WI38 (cell line): Measurements from ENCODE around the gene LRRC7.

Source experiments
- H3K4me3 ChIP-seq: 2 replicates; pipeline ENCODE4 v1.5.1; 2011; ENCODE audit warnings: low read depth, mild to moderate bottlenecking, control low read depth, low read length
- CTCF ChIP-seq: IDR thresholded peaks from 2 replicates; pipeline ENCODE4 v1.5.1; 2012; ENCODE audit warnings: low read depth, mild to moderate bottlenecking, control low read depth, low read length

Gene LRRC7

GRCh38 chr1:70101774-70102173 lies 534.1 kb downstream of the LRRC7 start:
- no peak overlapping the region for H3K4me3 ChIP-seq
- no peak for TF ChIP-seq CTCF

- TF ChIP-seq CTCF: no peak
These were observed 536.0 kb downstream of the LRRC7 start for GRCh38 chr1:70103770-70104169.

GRCh38 chr1:70109241-70109640 lies 541.5 kb downstream of the LRRC7 start:
- H3K4me3 ChIP-seq: no peak overlapping the region
- no peak for TF ChIP-seq CTCF

More at GRCh38 chr1:70103770-70104169, 536.0 kb downstream of the LRRC7 start:
- H3K4me3 ChIP-seq: no peak overlapping the region

- H3K4me3 ChIP-seq: no peak overlapping the region
- TF ChIP-seq CTCF: 0 out of 2 replicates have a peak, but pooled peaks have one; percentile 12
These were observed 545.1 kb downstream of the LRRC7 start for GRCh38 chr1:70112838-70113237.

- no peak for TF ChIP-seq CTCF
These were observed 547.6 kb downstream of the LRRC7 start for GRCh38 chr1:70115315-70115714.

GRCh38 chr1:70117046-70117445 lies 549.3 kb downstream of the LRRC7 start:
- TF ChIP-seq CTCF: no peak
- H3K4me3 ChIP-seq: no peak overlapping the region

More at GRCh38 chr1:70115315-70115714, 547.6 kb downstream of the LRRC7 start:
- no peak overlapping the region for H3K4me3 ChIP-seq

GRCh38 chr1:70134148-70134547 lies 566.4 kb downstream of the LRRC7 start:
- H3K4me3 ChIP-seq: no peak overlapping the region
- no peak for TF ChIP-seq CTCF
